H7 (cell line): ENCODE measurements around the gene FUOM. TPM values are rescaled to one million over a fixed set of nuclear protein-coding genes. Genes with fewer than 3 reads are reported as not detected.

Source experiments
- DNase-seq: peaks from one replicate; pipeline ENCODE4 v3.0.0; 2012
- H3K27me3 ChIP-seq: 2 replicates; pipeline ENCODE4 v1.6.0; 2011; ENCODE audit warnings: mild to moderate bottlenecking, low read length; ENCODE audit not compliant: control insufficient read depth, insufficient read depth
- H3K36me3 ChIP-seq: replicated peaks from 2 replicates; pipeline ENCODE4 v1.5.1; 2011; ENCODE audit warnings: low read length; ENCODE audit not compliant: control insufficient read depth, insufficient read depth
- H3K4me3 ChIP-seq: 2 replicates; pipeline ENCODE4 v1.5.1; 2011; ENCODE audit warnings: low read depth, mild to moderate bottlenecking, control low read depth, low read length, moderate library complexity; ENCODE audit not compliant: insufficient read depth
- total RNA-seq: library from RNA; depleted of rRNA; stranded (reverse); fragments of >200 nt; shearing (Covaris generic); gene quantifications from 2 replicates; pipeline ENCODE4 v1.2.3, GENCODE V29; 2014

Gene FUOM
- total RNA-seq, 1 experiment from 2014 or later = 50.5 TPM

DNA sequence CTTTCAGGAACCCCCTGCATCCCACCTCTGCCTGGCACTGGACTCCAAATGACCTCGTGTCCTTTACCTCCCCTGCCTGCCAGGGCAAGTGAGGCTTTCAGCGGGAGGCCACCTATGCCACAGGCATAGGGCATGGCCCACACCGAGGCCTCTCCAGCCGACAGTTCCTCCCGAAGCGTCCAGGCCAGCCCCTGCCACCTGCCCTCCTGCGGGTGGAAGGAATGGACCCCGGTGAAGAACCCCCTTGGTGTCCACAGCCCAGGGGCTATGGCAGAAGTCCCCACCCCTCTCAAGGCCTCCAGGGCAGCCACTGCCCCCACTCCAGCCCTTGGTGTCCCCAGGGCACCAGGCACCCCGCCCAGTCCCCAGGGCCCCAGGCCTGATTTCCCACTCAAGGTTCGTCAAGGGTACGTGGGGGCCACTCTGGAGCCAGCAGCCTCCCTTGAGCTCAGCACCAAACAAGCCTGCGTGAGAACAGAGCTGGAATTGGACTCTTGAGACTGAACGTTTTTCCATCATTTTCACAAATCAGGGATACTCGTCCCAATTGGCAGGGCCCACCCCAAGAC is 3.1 kb downstream of the FUOM start:
- peaks cover 4% of the 10 kb centered on the region for H3K36me3 ChIP-seq
- no peak overlapping the region for H3K4me3 ChIP-seq
- no peak for DNase-seq
- H3K27me3 ChIP-seq = no peaks in the 10 kb centered on the region; the same call in 1 of the 2 replicates

DNA sequence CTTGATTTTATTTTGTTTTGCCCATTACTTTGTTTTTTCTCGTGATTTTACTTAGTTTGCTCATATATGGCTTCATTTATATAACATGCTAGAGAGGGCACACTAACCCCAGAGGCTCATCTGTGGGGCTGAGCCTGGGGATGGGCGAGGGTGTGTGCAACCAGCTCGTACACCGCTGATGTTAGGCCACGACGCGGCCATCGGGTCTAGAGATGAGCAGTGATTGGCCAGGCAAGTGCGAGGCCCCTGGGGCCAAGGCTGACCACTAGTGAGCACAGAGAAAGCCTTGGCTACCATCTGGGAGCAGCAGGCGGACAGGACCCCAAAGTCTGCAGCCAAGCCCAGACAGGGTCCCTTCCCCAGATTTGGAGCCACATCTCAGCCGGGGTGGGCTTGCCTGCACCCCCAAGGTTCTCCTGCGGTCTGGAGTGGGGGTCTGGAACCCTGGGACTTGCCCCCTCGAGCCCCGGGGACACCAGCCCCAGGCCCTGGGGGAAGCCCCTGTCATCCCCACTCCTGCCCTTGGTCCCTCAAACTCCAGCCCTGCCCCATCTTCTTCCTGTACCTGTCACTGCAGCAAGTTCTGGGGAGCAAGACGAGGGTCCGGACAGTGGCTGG is 3.7 kb downstream of the FUOM start:
- Histone ChIP-seq H3K36me3 (peaks cover 4% of the 10 kb centered on the region), H3K27me3 (no peaks in the 10 kb centered on the region; the same call in 1 of the 2 replicates), H3K4me3 (no peak overlapping the region)
- DNase-seq = no peak

DNA sequence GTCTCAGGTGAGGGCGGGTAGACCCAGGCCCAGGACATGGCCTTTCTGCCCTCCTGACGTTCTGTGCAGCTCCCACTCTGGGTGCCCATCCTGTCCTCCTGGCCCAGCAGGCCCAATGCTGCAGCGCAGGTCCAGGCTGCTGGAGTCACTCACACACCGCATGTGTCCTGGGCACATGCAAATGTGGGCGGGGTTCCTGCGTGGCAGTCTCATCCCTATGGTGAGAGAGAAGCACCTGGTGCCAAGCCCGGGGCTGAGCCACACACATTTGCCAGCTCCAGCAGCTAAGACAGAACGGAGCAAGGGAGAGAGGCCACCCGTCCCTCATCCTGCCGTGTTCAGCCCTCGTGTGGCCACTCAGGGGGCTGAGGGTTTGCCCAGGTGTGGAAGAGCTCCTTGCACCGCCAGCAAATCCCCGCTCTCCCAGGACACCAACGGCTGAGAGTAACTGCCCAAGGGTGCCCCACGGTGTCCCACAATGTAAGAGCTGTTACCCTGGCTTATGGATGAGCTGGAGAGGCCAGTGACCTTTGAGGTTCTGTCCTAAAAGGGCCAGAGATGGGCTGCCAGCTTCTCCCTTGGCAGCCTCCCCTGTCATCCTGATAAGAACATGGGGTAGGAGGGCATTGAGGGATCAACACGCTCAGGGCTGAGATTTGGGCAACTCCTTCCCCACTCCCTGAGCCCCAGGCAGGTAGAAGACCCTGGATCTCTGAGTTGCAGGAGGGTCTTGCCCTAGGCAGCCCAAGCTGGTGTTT is 4.4 kb downstream of the FUOM start:
- Histone ChIP-seq H3K4me3 (no peak overlapping the region), H3K36me3 (peaks cover 4% of the 10 kb centered on the region), H3K27me3 (no peaks in the 10 kb centered on the region; the same call in 1 of the 2 replicates)
- DNase-seq = peak; percentile 59

DNA sequence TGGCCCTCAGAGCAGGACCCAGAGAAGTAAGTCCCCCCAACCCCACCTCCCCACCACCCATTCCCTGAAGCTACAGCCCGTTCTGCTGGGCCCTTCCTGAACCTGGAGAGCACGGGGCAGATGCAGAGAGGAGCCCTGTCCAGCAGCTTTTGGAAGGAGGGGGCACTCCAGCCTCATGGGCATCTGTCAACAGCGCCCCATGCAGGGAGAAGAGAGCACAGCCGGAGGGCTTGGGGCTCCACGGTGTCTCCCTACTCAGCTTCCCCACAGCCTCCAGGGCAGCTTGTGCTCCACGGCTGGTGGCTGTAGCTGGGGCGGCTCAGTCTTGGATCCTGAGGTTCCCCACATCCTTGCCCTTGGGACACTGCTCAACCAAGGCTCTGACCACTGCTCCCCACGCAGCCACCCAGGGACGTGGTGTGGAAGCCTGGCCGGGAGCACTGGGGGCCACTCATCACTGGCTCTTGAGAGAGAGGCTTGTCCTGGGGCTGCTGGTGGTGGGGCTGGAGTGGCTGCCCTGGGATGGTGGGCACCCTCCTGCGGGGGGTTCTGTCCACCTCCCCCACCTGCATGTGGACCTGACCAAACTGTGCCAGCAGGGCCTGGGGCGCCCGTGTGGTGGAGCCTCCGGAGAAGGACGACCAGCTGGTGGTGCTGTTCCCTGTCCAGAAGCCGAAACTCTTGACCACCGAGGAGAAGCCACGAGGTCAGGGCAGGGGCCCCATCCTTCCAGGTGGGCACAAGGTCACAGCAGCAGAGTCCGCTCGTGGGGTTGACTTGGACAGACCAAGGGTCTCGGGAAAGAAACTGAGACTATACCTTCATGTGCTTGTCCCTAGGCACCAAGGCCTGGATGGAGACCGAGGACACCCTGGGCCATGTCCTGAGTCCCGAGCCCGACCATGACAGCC is 6.2 kb downstream of the FUOM start:
- no peaks in the 10 kb centered on the region; the same call in 1 of the 2 replicates for H3K27me3 ChIP-seq
- DNase-seq = peak; percentile 83
- no peak overlapping the region for H3K4me3 ChIP-seq
- H3K36me3 ChIP-seq = peaks cover 4% of the 10 kb centered on the region

DNA sequence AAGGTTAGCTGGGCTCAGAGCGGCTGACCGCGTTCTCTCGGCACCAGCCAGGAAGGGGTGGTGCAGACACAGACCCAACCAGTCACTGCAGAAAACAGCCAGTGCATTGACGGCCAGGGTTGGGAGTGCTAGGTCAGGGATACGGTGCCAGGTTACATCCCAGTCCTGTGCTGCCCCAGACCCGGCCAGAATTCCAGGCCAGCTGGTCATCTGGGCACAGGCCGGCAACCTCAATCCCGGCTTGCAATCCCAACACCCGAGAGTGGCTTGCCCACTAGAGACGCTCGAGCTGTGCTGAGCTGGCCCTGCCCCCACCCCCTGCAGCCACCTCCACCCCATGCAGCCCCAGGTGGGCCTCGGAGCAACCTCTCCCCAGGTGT is 6.9 kb downstream of the FUOM start:
- Histone ChIP-seq H3K27me3 (no peaks in the 10 kb centered on the region; the same call in 1 of the 2 replicates), H3K4me3 (no peak overlapping the region), H3K36me3 (peaks cover 4% of the 10 kb centered on the region)
- peak; percentile 61 for DNase-seq

DNA sequence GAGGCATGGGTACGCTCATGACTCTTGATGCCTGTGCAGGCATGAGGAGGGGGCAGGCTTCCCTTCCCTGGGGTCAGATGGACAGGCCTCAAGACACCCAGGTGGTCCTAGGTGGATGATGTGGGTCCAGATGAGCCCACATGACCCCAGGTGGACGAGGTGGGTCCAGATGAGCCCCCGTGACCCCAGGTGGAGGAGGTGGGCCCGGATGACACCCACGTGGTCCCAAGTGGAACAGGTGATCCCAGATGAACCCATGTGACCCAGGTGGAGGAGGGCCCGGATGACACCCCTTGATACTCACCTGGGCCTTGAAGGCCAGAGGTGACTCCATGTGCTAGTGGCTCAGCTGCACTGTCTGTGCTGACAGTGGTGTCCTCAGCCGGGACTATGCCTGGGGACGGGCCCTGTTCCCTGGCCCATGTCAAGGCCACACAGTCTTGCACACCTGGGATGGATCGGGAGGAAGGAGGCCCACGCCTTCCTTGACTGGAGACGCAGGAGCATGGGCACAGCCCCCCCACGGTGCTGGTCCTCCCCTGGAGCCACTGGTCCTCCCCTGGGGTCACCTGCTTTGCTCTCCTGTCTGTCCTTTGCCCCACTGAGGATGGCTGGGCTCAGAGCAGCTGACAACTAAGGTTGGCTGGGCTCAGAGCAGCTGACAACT is 7.4 kb downstream of the FUOM start:
- H3K36me3 ChIP-seq = peaks cover 3% of the 10 kb centered on the region
- H3K27me3 ChIP-seq = no peaks in the 10 kb centered on the region; the same call in 1 of the 2 replicates
- peak; percentile 44 for DNase-seq
- H3K4me3 ChIP-seq = no peak overlapping the region

DNA sequence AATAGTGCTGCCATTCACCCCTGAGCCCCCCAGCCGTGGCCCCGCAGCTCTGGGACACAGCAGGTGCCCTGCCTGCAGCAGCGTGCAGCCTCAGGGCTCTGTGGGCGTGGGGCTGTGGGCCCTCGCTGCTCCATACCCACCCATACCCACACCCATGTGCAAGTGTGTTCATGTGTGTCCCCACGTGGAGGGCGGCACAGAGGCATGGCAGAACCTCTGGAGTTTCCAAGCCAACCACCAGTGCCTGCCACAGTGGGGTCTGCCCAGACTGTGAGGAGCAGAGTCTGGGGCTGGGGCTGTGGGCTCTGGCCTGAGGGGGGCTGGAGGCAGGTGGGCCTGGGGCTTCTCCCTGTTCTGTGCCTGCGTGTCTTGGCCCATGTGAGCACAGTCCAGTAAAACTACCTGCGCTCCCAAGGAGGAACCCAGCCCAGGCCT is 8.2 kb downstream of the FUOM start:
- no peak overlapping the region for H3K4me3 ChIP-seq
- no peaks in the 10 kb centered on the region for H3K36me3 ChIP-seq
- no peak for DNase-seq
- no peaks in the 10 kb centered on the region; the same call in none of the 2 replicates for H3K27me3 ChIP-seq

DNA sequence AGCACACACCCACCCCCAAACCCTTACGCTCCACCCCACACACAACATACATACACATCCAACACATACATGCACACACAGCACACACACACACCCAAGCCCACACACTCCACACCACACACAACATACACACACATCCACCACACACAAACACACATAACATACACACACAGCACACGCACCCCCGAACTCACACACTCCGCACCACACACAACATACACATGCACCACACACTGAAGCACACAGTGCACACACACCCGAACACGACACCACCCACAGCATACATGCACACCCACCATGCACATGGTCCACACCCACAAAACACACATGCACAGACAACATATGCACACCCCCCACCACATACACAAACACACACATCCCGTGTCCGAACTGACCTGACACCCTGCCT is 8.7 kb downstream of the FUOM start:
- Histone ChIP-seq H3K4me3 (no peak overlapping the region), H3K36me3 (no peaks in the 10 kb centered on the region), H3K27me3 (no peaks in the 10 kb centered on the region; the same call in none of the 2 replicates)
- no peak for DNase-seq

DNA sequence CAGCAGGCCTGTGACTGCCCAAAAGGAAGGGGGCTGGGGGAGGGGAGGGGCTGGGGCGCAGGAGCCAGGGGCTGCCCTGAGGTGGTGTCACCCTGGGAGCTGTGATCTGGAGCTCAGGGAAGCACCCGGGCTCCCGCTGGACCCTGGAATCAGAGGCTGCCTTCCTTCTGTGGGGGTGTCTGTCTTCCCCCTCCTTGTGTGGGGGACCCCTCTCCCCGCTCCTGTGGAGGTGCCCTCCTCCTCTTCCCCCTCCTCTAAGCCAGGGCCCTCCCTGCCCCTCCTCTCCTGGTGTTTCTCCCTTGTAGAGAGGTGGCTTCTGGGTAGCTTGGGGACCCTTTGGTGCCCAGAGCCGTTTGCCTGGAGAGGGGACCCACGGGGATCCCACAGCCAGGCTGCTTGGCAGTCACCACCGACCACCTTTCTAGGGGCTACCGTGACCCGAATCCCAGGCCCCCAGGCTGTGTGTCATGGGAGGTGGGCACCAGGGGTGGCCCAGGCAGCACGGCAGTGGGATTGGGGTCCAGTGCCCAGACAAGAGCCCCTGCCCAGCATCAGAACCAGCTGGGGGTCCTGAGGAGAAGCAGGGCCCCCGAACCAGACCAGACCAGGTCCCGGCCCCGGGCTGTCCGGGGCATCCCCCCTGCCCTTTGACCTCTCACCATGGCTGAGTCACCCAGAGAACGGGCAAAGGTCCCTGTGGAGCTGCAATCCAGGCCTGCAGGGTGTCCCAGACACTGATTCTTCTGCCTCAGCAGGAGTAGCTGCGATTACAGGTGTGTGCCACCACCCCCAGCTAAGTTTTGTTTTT is 9.9 kb downstream of the FUOM start:
- peaks cover 1% of the 10 kb centered on the region for H3K27me3 ChIP-seq
- H3K4me3 ChIP-seq = no peak overlapping the region
- no peaks in the 10 kb centered on the region for H3K36me3 ChIP-seq
- DNase-seq = peak; percentile 73

DNA sequence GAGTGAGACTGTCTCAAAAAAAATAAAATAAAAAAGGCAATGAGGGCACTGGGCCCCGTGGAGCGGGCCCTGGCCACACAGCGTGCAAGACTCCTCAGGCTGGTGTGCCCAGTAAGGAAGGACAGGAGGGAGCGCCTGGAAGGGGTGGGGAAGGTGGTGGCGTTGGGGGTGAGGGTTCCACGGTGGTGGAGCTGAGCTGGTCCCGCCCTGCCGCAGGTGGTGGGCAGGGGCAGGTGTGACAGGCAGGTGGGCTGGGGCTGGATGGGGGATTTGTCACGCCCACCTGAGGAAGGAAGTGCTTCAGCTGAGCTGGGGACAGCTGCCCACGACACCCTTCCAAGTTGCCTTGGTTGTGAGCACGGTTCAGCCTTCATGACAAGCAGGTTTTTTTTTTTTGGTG is 11.4 kb downstream of the FUOM start:
- Histone ChIP-seq H3K27me3 (peaks cover 1% of the 10 kb centered on the region), H3K4me3 (no peak overlapping the region), H3K36me3 (no peaks in the 10 kb centered on the region)
- DNase-seq = peak; percentile 73

DNA sequence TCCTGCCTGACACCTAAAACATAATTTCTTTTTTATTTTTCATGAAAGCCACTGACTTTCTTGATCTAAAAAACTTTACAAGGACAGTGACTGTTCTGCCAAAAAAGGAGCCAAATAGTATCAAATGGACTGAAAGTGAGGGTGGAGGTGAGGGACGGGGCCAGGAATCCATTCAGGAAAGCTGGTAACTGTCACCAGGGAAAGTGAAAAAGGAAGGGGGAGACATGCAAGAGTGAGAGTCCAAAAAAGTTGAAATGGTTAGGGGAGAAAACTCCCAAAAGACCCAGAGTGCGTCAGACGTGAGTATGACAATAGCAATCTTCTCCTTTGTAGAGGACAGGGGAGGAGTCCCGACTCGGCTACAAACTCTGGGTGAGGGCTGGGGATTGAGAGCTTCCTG is 13.6 kb downstream of the FUOM start:
- no peak overlapping the region for H3K4me3 ChIP-seq
- no peak for DNase-seq
- H3K27me3 ChIP-seq = peaks cover 1% of the 10 kb centered on the region; the same call in 1 of the 2 replicates
- H3K36me3 ChIP-seq = no peaks in the 10 kb centered on the region

DNA sequence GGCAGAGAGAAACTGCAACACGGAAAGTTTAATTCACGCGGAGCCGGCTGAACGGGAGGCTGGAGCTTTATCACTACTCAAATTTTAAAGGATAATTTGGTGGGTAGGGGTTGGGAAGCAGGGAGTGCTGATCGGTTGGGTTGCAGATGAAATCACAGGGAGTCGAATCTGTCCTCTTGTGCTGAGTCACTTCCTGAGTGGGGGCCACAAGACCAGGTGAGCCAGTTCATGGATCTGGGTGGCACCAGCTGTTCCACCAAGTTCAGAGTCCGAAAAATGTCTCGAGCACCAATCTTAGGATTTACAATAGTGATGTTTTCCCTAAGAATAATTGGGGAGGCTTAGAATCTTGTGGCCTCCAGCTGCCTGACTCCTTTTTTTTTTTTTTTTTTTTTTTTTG is 14.3 kb downstream of the FUOM start:
- H3K36me3 ChIP-seq = no peaks in the 10 kb centered on the region
- no peak for DNase-seq
- H3K4me3 ChIP-seq = no peak overlapping the region
- H3K27me3 ChIP-seq = peaks cover 1% of the 10 kb centered on the region; the same call in 1 of the 2 replicates

DNA sequence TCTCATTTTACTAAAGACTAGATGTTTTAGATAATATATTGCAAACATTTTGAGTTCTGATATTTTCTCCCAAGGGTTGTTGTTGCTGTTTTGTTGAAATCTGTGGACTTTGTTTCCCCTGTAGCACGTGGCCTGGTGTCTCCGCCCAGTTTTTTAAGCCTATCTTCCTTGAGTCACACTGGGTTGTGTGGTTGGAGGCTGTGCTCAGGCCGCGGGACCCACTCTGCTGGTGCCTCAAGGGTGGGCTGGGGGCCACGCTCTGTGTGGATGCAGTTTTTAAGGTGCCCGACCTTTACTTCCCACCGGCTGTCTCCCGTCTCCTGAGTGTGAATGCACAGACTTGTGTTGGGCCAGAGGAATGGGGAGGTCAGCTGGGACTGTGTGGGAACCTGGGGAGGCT is 14.9 kb downstream of the FUOM start:
- H3K4me3 ChIP-seq = no peak overlapping the region
- DNase-seq = no peak

More for the DNA sequence above, 14.9 kb downstream of the FUOM start:
- H3K27me3 ChIP-seq = peaks cover 1% of the 10 kb centered on the region; the same call in 1 of the 2 replicates
- no peaks in the 10 kb centered on the region for H3K36me3 ChIP-seq
